Stomach (tissue), 4 donors: ENCODE measurements around the gene GSDMA.
"Not testable (repeated sequence)": the region's sequence is repeated elsewhere in the genome, so short reads cannot be mapped to it uniquely, and the experiment has no call there.

ENCODE experiments used
- EP300 ChIP-seq: sonication (generic); formaldehyde crosslinking; IDR thresholded peaks from one replicate; pipeline ENCODE4 v1.6.1; 2017; ENCODE audit warnings: antibody characterized with exemption
- POLR2A ChIP-seq, 4 donors: fragments of 450-650 bp; IDR thresholded peaks; one replicate each; pipeline ENCODE4 v1.6.1; 2016; ENCODE audit warnings: antibody characterized with exemption in 4 of 4, control low read depth in 2 of 4, mild to moderate bottlenecking in 1 of 4, moderate library complexity in 1 of 4
- POLR2AphosphoS5 ChIP-seq, 3 donors: sonication (generic); formaldehyde crosslinking; IDR thresholded peaks; one replicate each; pipeline ENCODE4 v1.6.1; 2016; ENCODE audit warnings: antibody characterized with exemption in 3 of 3
- TF ChIP-seq, protein P1 (sequence below), 7 experiments: fragments of 450-650 bp in 4 of 7; fragments of 200-600 bp in 3 of 7; sonication (generic) in 3 of 7; IDR thresholded peaks; one replicate each; pipeline ENCODE4 v1.5.1; 2016 to 2019; ENCODE audit warnings: antibody characterized with exemption in 7 of 7, control low read depth in 2 of 7, mild to moderate bottlenecking in 1 of 7

DNA sequence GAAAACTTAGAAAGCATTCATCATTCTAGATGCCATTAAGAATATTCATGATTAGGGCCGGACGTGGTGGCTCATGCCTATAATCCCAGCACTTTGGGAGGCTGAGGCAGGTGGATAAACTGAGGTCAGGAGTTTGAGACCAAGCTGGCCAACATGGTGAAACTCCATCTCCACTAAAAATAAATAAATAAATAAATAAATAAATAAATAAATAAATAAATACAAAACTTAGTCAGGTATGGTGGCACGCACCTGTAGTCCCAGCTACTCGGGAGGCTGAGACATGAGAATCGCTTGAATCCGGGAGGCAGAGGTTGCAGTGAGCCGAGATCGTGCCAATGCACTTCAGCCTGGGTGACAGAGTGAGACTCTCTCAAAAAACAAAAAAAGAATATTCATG, 38.5 kb downstream of the GSDMA start:
- TF ChIP-seq, protein P1, sequence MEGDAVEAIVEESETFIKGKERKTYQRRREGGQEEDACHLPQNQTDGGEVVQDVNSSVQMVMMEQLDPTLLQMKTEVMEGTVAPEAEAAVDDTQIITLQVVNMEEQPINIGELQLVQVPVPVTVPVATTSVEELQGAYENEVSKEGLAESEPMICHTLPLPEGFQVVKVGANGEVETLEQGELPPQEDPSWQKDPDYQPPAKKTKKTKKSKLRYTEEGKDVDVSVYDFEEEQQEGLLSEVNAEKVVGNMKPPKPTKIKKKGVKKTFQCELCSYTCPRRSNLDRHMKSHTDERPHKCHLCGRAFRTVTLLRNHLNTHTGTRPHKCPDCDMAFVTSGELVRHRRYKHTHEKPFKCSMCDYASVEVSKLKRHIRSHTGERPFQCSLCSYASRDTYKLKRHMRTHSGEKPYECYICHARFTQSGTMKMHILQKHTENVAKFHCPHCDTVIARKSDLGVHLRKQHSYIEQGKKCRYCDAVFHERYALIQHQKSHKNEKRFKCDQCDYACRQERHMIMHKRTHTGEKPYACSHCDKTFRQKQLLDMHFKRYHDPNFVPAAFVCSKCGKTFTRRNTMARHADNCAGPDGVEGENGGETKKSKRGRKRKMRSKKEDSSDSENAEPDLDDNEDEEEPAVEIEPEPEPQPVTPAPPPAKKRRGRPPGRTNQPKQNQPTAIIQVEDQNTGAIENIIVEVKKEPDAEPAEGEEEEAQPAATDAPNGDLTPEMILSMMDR (IDR thresholded peaks at IDR 0.05) = not testable (repeated sequence)
- TF ChIP-seq POLR2A (IDR thresholded peaks at IDR 0.05); EP300; POLR2AphosphoS5 (IDR thresholded peaks at IDR 0.05): not testable (repeated sequence)
